Measurements from ENCODE around the gene PIK3R3.
"Not testable (repeated sequence)": the region's sequence is repeated elsewhere in the genome, so short reads cannot be mapped to it uniquely, and the experiment has no call there.

The PIK3R3 gene

GRCh38 chr1:46099215-46099614 lies 33.2 kb downstream of the PIK3R3 start:
- DNase-seq: no peak

GRCh38 chr1:46098027-46098712 lies 34.3 kb downstream of the PIK3R3 start:
- no peak for DNase-seq

GRCh38 chr1:46097149-46097472 lies 35.3 kb downstream of the PIK3R3 start:
- no peak for DNase-seq

GRCh38 chr1:46096269-46097148 lies 35.9 kb downstream of the PIK3R3 start:
- DNase-seq: no peak

- DNase-seq: not testable (repeated sequence)
Observed at GRCh38 chr1:46095110-46095509, 37.3 kb downstream of the PIK3R3 start.

- no peak for DNase-seq
Observed at GRCh38 chr1:46094471-46095005, 37.9 kb downstream of the PIK3R3 start.

- not testable (repeated sequence) for DNase-seq
Observed at GRCh38 chr1:46093832-46094231, 38.6 kb downstream of the PIK3R3 start.

GRCh38 chr1:46087891-46088290 lies 44.5 kb downstream of the PIK3R3 start:
- no peak for DNase-seq

GRCh38 chr1:46086576-46086975 lies 45.9 kb downstream of the PIK3R3 start:
- DNase-seq: no peak

- DNase-seq: no peak
Observed at GRCh38 chr1:46084553-46085451, 47.6 kb downstream of the PIK3R3 start.

- no peak for DNase-seq
Observed at GRCh38 chr1:46083579-46083978, 48.9 kb downstream of the PIK3R3 start.

- DNase-seq: no peak
Observed at GRCh38 chr1:46081619-46082018, 50.8 kb downstream of the PIK3R3 start.

GRCh38 chr1:46081206-46081605 lies 51.2 kb downstream of the PIK3R3 start:
- no peak for DNase-seq

GRCh38 chr1:46080257-46080656 lies 52.2 kb downstream of the PIK3R3 start:
- no peak for DNase-seq

- DNase-seq: no peak
Observed at GRCh38 chr1:46077644-46078043, 54.8 kb downstream of the PIK3R3 start.

GRCh38 chr1:46076343-46076742 lies 56.1 kb downstream of the PIK3R3 start:
- no peak for DNase-seq

GRCh38 chr1:46072975-46073374 lies 59.5 kb downstream of the PIK3R3 start:
- DNase-seq: no peak

- DNase-seq: no peak
Observed at GRCh38 chr1:46070164-46070814, 62.1 kb downstream of the PIK3R3 start.

- DNase-seq: no peak
Observed at GRCh38 chr1:46068525-46068924, 63.9 kb downstream of the PIK3R3 start.

GRCh38 chr1:46067652-46068051 lies 64.8 kb downstream of the PIK3R3 start:
- no peak for DNase-seq

GRCh38 chr1:46065405-46065804 lies 67.0 kb downstream of the PIK3R3 start:
- DNase-seq: no peak

GRCh38 chr1:46064708-46065107 lies 67.7 kb downstream of the PIK3R3 start:
- no peak for DNase-seq

All from CD4-positive, alpha-beta T cell treated with Interferon gamma for 1 hour (primary cell).